Measurements from ENCODE around the gene LTBP3.

Gene LTBP3

GRCh38 chr11:65506772-65507505 is 51.2 kb downstream of the LTBP3 start:
- DNase-seq (ENCODE audit: low read depth): peak; percentile 27

- DNase-seq (ENCODE audit: low read depth): peak; percentile 38
Measured at GRCh38 chr11:65506290-65506771, 51.8 kb downstream of the LTBP3 start.

GRCh38 chr11:65505466-65506289 is 52.5 kb downstream of the LTBP3 start:
- DNase-seq (ENCODE audit: low read depth): no peak

GRCh38 chr11:65504674-65505465 is 53.3 kb downstream of the LTBP3 start:
- DNase-seq (ENCODE audit: low read depth): no peak

GRCh38 chr11:65503949-65504673 is 54.0 kb downstream of the LTBP3 start:
- DNase-seq (ENCODE audit: low read depth): no peak

GRCh38 chr11:65503368-65503948 is 54.7 kb downstream of the LTBP3 start:
- no peak for DNase-seq (ENCODE audit: low read depth)

- DNase-seq (ENCODE audit: low read depth): no peak
Measured at GRCh38 chr11:65502555-65503367, 55.4 kb downstream of the LTBP3 start.

- no peak for DNase-seq (ENCODE audit: low read depth)
Measured at GRCh38 chr11:65502274-65502554, 55.9 kb downstream of the LTBP3 start.

- no peak for DNase-seq (ENCODE audit: low read depth)
Measured at GRCh38 chr11:65501472-65502273, 56.5 kb downstream of the LTBP3 start.

- DNase-seq (ENCODE audit: low read depth): no peak
Measured at GRCh38 chr11:65501186-65501471, 57.0 kb downstream of the LTBP3 start.

GRCh38 chr11:65500387-65501185 is 57.6 kb downstream of the LTBP3 start:
- DNase-seq (ENCODE audit: low read depth): no peak

GRCh38 chr11:65499713-65500386 is 58.3 kb downstream of the LTBP3 start:
- DNase-seq (ENCODE audit: low read depth): no peak

GRCh38 chr11:65498977-65499712 is 59.0 kb downstream of the LTBP3 start, which contains the start of gene MALAT1:
MALAT1 (plus strand) TSS chr11:65499045.
- peak; percentile 94 for DNase-seq (ENCODE audit: low read depth)

GRCh38 chr11:65498727-65498976 is 59.5 kb downstream of the LTBP3 start:
- no peak for DNase-seq (ENCODE audit: low read depth)

- DNase-seq (ENCODE audit: low read depth): peak; percentile 47
Measured at GRCh38 chr11:65498042-65498726, 60.0 kb downstream of the LTBP3 start.

- peak; percentile 96 for DNase-seq (ENCODE audit: low read depth)
Measured at GRCh38 chr11:65497141-65498041, 60.8 kb downstream of the LTBP3 start.
